GM19372 (cell line): ENCODE results near the gene AFTPH.

Experiments used
- ATAC-seq: cut with Tn5 transposase; IDR thresholded peaks from one replicate; pipeline ENCODE4 v1.9.1; 2021; ENCODE audit warnings: mild to moderate bottlenecking, low read depth, moderate library complexity; ENCODE audit not compliant: unreplicated experiment

Gene AFTPH

GRCh38 chr2:64582774-64583340 is 58.7 kb downstream of the AFTPH start:
- peak; percentile 95 for ATAC-seq

GRCh38 chr2:64586054-64586453 is 61.9 kb downstream of the AFTPH start:
- ATAC-seq: no peak

GRCh38 chr2:64586883-64587481 is 62.9 kb downstream of the AFTPH start:
- no peak for ATAC-seq

- no peak for ATAC-seq
Measured at GRCh38 chr2:64587561-64587960, 63.4 kb downstream of the AFTPH start.

- ATAC-seq: no peak
Measured at GRCh38 chr2:64591188-64591587, 67.1 kb downstream of the AFTPH start.

GRCh38 chr2:64593035-64593655 is 69.0 kb downstream of the AFTPH start:
- ATAC-seq: no peak

- no peak for ATAC-seq
Measured at GRCh38 chr2:64594226-64594989, 70.3 kb downstream of the AFTPH start.

GRCh38 chr2:64595397-64596176 is 71.5 kb downstream of the AFTPH start:
- no peak for ATAC-seq

GRCh38 chr2:64598226-64598625 is 74.1 kb downstream of the AFTPH start:
- ATAC-seq: no peak

GRCh38 chr2:64599469-64599868 is 75.3 kb downstream of the AFTPH start:
- ATAC-seq: no peak

GRCh38 chr2:64601034-64601754 is 77.1 kb downstream of the AFTPH start:
- ATAC-seq: no peak

GRCh38 chr2:64601785-64602391 is 77.8 kb downstream of the AFTPH start:
- no peak for ATAC-seq

GRCh38 chr2:64602436-64602835 is 78.3 kb downstream of the AFTPH start:
- no peak for ATAC-seq

GRCh38 chr2:64604155-64604554 is 80.0 kb downstream of the AFTPH start:
- no peak for ATAC-seq

GRCh38 chr2:64605026-64605471 is 80.9 kb downstream of the AFTPH start:
- no peak for ATAC-seq

- no peak for ATAC-seq
Measured at GRCh38 chr2:64605991-64606478, 81.9 kb downstream of the AFTPH start.

GRCh38 chr2:64606479-64607363 is 82.6 kb downstream of the AFTPH start:
- peak; percentile 89 for ATAC-seq
